GM23338 (cell line): ENCODE measurements around the gene DBT. TPM values are rescaled to one million over a fixed set of nuclear protein-coding genes. Genes with fewer than 3 reads are reported as not detected.

ENCODE experiments used
- ATAC-seq: fragments of 200-7000 bp; cut with Tn5 transposase; 3 replicates; pipeline ENCODE4 v1.9.1; 2020
- DNase-seq: peaks from one replicate; pipeline ENCODE4 v3.0.0-alpha.2; 2015; ENCODE audit warnings: low spot score
- H2AFZ ChIP-seq: fragments of 200-600 bp; sonication (generic); 2 replicates; pipeline ENCODE4 v1.8.0; 2016; ENCODE audit warnings: antibody characterized with exemption, mild to moderate bottlenecking, moderate library complexity
- H3F3A ChIP-seq: fragments of 200-600 bp; sonication (generic); replicated peaks from 2 replicates; pipeline ENCODE4 v1.8.0; 2017; ENCODE audit warnings: antibody characterized with exemption, mixed run types, low read depth
- H3K27ac ChIP-seq: fragments of 200-600 bp; sonication (generic); 2 replicates; pipeline ENCODE4 v1.6.1; 2016; ENCODE audit warnings: low read depth
- H3K27me3 ChIP-seq: fragments of 200-600 bp; sonication (generic); 2 replicates; pipeline ENCODE4 v1.8.0; 2016; ENCODE audit warnings: mild to moderate bottlenecking, mixed run types, moderate library complexity; ENCODE audit not compliant: insufficient read depth
- H3K36me3 ChIP-seq: fragments of 200-600 bp; sonication (generic); 2 replicates; pipeline ENCODE4 v1.8.0; 2016; ENCODE audit warnings: mild to moderate bottlenecking; ENCODE audit not compliant: insufficient read depth
- H3K4me1 ChIP-seq: fragments of 200-600 bp; sonication (generic); 2 replicates; pipeline ENCODE4 v1.8.0; 2016; ENCODE audit warnings: mild to moderate bottlenecking, moderate library complexity; ENCODE audit not compliant: insufficient read depth
- H3K4me2 ChIP-seq: fragments of 200-600 bp; sonication (generic); 2 replicates; pipeline ENCODE4 v1.7.1; 2017; ENCODE audit warnings: mixed run types
- H3K4me3 ChIP-seq: fragments of 200-600 bp; sonication (generic); 2 replicates; pipeline ENCODE4 v1.6.1; 2016; ENCODE audit warnings: mixed run types
- H3K79me2 ChIP-seq: fragments of 200-600 bp; sonication (generic); replicated peaks from 2 replicates; pipeline ENCODE4 v1.8.0; 2017; ENCODE audit warnings: mild to moderate bottlenecking; ENCODE audit not compliant: insufficient read depth
- H3K9me2 ChIP-seq: fragments of 200-600 bp; sonication (generic); 2 replicates; pipeline ENCODE4 v1.8.0; 2017; ENCODE audit not compliant: insufficient read depth
- H4K20me1 ChIP-seq: fragments of 200-600 bp; sonication (generic); replicated peaks from 2 replicates; pipeline ENCODE4 v1.8.0; 2017; ENCODE audit warnings: mild to moderate bottlenecking; ENCODE audit not compliant: insufficient read depth
- H3K27ac Mint-ChIP-seq: 2 replicates; pipeline ENCODE4 v1.8.0; 2020; ENCODE audit warnings: inconsistent platforms, mild to moderate bottlenecking, moderate library complexity, mixed read lengths
- H3K27me3 Mint-ChIP-seq: 3 replicates; pipeline ENCODE4 v1.8.0; 2022; ENCODE audit warnings: low read depth, mild to moderate bottlenecking, moderate library complexity, mixed read lengths, inconsistent platforms; ENCODE audit not compliant: insufficient read depth, poor library complexity
- H3K36me3 Mint-ChIP-seq: 3 replicates; pipeline ENCODE4 v1.8.0; 2021; ENCODE audit warnings: low read depth, mild to moderate bottlenecking, inconsistent platforms, moderate library complexity, mixed read lengths
- H3K4me1 Mint-ChIP-seq: 3 replicates; pipeline ENCODE4 v1.8.0; 2020; ENCODE audit warnings: mild to moderate bottlenecking, inconsistent platforms, mixed read lengths
- H3K4me3 Mint-ChIP-seq: 3 replicates; pipeline ENCODE4 v1.8.0; 2021; ENCODE audit warnings: moderate library complexity, mild to moderate bottlenecking, inconsistent platforms, mixed read lengths
- H3K9me3 Mint-ChIP-seq: 3 replicates; pipeline ENCODE4 v1.8.0; 2020; ENCODE audit warnings: moderate library complexity, mild to moderate bottlenecking, inconsistent platforms, mixed read lengths
- CREB1 ChIP-seq: fragments of 250-450 bp; sonication (Bioruptor Pico); IDR thresholded peaks from 2 replicates; pipeline ENCODE4 v1.5.0; 2020; ENCODE audit warnings: low read depth, mild to moderate bottlenecking, moderate library complexity
- CTCF ChIP-seq, 2 experiments: fragments of 200-600 bp in 1 of 2; sonication (generic) in 1 of 2; conservative IDR thresholded peaks; 2 replicates each; pipeline versions ENCODE4 v1.5.1 to v1.6.1; 2016 to 2017; ENCODE audit warnings: antibody characterized with exemption in 2 of 2, low read depth in 2 of 2, mild to moderate bottlenecking in 2 of 2, moderate library complexity in 1 of 2
- ETS1 ChIP-seq: IDR thresholded peaks from 2 replicates; pipeline ENCODE4 v1.6.1; 2016; ENCODE audit warnings: antibody characterized with exemption
- EZH2 ChIP-seq: fragments of 200-600 bp; sonication (generic); IDR thresholded peaks from one replicate; pipeline ENCODE4 v1.8.0; 2017; ENCODE audit warnings: antibody characterized with exemption, mild to moderate bottlenecking, low read depth; ENCODE audit not compliant: unreplicated experiment
- EZH2phosphoT487 ChIP-seq: fragments of 200-600 bp; sonication (generic); IDR thresholded peaks from one replicate; pipeline ENCODE4 v1.8.1; 2018; ENCODE audit warnings: antibody characterized with exemption; ENCODE audit not compliant: unreplicated experiment
- JUNB ChIP-seq: IDR thresholded peaks from one replicate; pipeline ENCODE4 v1.6.1; 2016; ENCODE audit warnings: antibody characterized with exemption; ENCODE audit not compliant: unreplicated experiment
- NANOG ChIP-seq: IDR thresholded peaks from 2 replicates; pipeline ENCODE4 v1.6.1; 2016; ENCODE audit warnings: antibody characterized with exemption, borderline replicate concordance
- REST ChIP-seq: IDR thresholded peaks from one replicate; pipeline ENCODE4 v1.6.1; 2018; ENCODE audit warnings: antibody characterized with exemption; ENCODE audit not compliant: unreplicated experiment
- STAT1 ChIP-seq: IDR thresholded peaks from one replicate; pipeline ENCODE4 v1.6.1; 2016; ENCODE audit warnings: antibody characterized with exemption; ENCODE audit not compliant: unreplicated experiment
- ZNF114 ChIP-seq: fragments of 250-450 bp; sonication (Bioruptor Pico); IDR thresholded peaks from 2 replicates; pipeline ENCODE4 v1.5.0; 2020; ENCODE audit warnings: mild to moderate bottlenecking, moderate library complexity
- ZNF331 ChIP-seq: fragments of 250-450 bp; sonication (Bioruptor Pico); IDR thresholded peaks from 2 replicates; pipeline ENCODE4 v1.5.0; 2020; ENCODE audit warnings: low read depth, mild to moderate bottlenecking, moderate library complexity
- polyA plus RNA-seq: library from polyadenylated mRNA; unstranded; fragments of >200 nt; fragmentation: Nextera tagmentation; extraction: Ambion mirVana; gene quantifications from 2 replicates; pipeline ENCODE4 v1.2.1, GENCODE V29; 2016
- total RNA-seq: library from RNA; depleted of rRNA; stranded (reverse); fragments of >200 nt; shearing (Covaris generic); gene quantifications from 2 replicates; pipeline ENCODE4 v1.2.3, GENCODE V29; 2014

DBT gene
- total and polyA plus RNA-seq, 2 experiments from 2014 or later = 8.1 to 14.7 TPM

- Histone ChIP-seq H3F3A (no peaks in the 10 kb centered on the region), H3K36me3 (peaks cover 21% of the 10 kb centered on the region; the same call in 1 of the 2 replicates), H3K4me3 (no peak overlapping the region), H3K27me3 (no peaks in the 10 kb centered on the region), H4K20me1 (no peaks in the 10 kb centered on the region; the same call in 1 of the 2 replicates), H3K79me2 (no peaks in the 10 kb centered on the region), H3K9me2 (no peaks in the 10 kb centered on the region), H3K4me2 (no peak overlapping the region), H3K4me1 (no peaks in the 10 kb centered on the region), H3K27ac (no peak overlapping the region), H2AFZ (no peak overlapping the region)
- H3K9me3 Mint-ChIP-seq = no peaks in the 10 kb centered on the region
- H3K27me3 Mint-ChIP-seq = no peaks in the 10 kb centered on the region
- no peaks in the 10 kb centered on the region for H3K4me1 Mint-ChIP-seq
- peaks cover 25% of the 10 kb centered on the region; the same call in 2 of the 3 replicates for H3K36me3 Mint-ChIP-seq
- H3K27ac Mint-ChIP-seq = no peak overlapping the region
- TF ChIP-seq CTCF (conservative IDR thresholded peaks at IDR 0.05; ENCODE audit: low read depth in 2 of 2) = no peak
- no peak for TF ChIP-seq EZH2
- TF ChIP-seq ETS1 = no peak
- TF ChIP-seq CREB1 (CRISPR knock-in tag) = no peak
- no peak for TF ChIP-seq NANOG
- TF ChIP-seq JUNB = no peak
- no peak for TF ChIP-seq EZH2phosphoT487
- no peak for TF ChIP-seq STAT1
- H3K4me3 Mint-ChIP-seq = no peak overlapping the region
- DNase-seq = no peak
- no peak for ATAC-seq
Measured at GRCh38 chr1:100219883-100220282, 29.8 kb downstream of the DBT start.

- Mint-ChIP-seq H3K9me3 (no peaks in the 10 kb centered on the region), H3K27ac (no peak overlapping the region), H3K4me1 (no peaks in the 10 kb centered on the region), H3K4me3 (no peak overlapping the region), H3K36me3 (peaks cover 29% of the 10 kb centered on the region; the same call in 2 of the 3 replicates), H3K27me3 (no peaks in the 10 kb centered on the region)
- Histone ChIP-seq H3K4me2 (no peak overlapping the region), H3K9me2 (no peaks in the 10 kb centered on the region), H2AFZ (no peak overlapping the region), H3F3A (no peaks in the 10 kb centered on the region), H3K4me3 (no peak overlapping the region), H3K27ac (no peak overlapping the region), H3K4me1 (no peaks in the 10 kb centered on the region), H3K79me2 (no peaks in the 10 kb centered on the region), H3K36me3 (peaks cover 21% of the 10 kb centered on the region; the same call in 1 of the 2 replicates), H3K27me3 (no peaks in the 10 kb centered on the region), H4K20me1 (no peaks in the 10 kb centered on the region; the same call in 1 of the 2 replicates)
- no peak for TF ChIP-seq REST
- no peak for TF ChIP-seq STAT1
- TF ChIP-seq ZNF331 (CRISPR knock-in tag) = no peak
- no peak for TF ChIP-seq CTCF (conservative IDR thresholded peaks at IDR 0.05; ENCODE audit: low read depth in 2 of 2)
- no peak for TF ChIP-seq EZH2
- TF ChIP-seq NANOG = no peak
- no peak for TF ChIP-seq ETS1
- no peak for TF ChIP-seq ZNF114 (CRISPR knock-in tag)
- no peak for DNase-seq
- ATAC-seq = no peak
Measured at GRCh38 chr1:100219457-100219856, 30.2 kb downstream of the DBT start.
